ENCODE results near the gene FCER2.

FCER2 gene

DNA sequence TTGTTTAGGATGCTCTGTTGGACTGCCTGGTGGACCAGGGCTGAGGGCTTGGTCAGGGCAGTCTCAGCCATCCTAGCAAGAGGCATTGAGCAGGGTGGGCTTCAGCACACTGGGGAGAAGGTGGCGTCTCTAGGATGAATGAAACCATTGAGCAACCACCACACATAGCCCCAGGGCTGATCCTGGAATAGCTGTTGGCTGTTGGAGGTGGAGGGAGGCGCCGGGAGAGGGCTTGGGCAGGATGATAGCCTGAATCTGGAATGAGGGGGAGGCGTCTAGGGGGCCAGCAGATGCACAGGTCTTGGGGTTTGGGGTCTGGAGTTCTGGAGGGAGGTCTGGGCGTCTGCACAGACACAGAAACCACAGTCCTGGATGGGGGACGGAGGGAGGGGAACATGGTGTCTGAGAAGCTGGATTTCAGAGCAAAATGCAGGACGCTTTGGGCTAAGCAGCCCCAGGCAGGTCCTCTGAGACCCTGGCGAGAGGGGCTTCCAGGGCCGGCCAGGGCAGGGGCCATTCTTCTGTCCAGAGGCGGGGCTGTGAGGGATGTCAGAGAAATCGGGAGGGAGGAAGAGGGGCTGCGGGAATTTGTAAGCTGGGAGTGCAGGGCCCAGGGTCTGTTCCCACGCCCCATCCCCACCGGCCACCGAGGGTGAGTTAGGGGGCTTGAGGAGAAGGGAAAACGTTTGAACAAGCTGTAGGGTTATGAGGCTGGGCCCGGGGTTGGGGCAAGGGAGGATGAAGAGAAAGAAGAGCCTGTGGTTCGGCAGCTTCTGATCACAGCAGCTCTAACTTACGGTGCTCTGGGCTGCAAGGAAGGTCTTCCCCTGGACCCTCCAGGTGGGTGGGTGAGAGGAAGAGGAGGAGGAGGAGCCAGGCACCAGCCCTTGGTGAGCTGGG, 16.1 kb downstream of the FCER2 start:
- no peak for DNase-seq (ENCODE audit: low read depth in 2 of 2)
- TF ChIP-seq, protein P1, sequence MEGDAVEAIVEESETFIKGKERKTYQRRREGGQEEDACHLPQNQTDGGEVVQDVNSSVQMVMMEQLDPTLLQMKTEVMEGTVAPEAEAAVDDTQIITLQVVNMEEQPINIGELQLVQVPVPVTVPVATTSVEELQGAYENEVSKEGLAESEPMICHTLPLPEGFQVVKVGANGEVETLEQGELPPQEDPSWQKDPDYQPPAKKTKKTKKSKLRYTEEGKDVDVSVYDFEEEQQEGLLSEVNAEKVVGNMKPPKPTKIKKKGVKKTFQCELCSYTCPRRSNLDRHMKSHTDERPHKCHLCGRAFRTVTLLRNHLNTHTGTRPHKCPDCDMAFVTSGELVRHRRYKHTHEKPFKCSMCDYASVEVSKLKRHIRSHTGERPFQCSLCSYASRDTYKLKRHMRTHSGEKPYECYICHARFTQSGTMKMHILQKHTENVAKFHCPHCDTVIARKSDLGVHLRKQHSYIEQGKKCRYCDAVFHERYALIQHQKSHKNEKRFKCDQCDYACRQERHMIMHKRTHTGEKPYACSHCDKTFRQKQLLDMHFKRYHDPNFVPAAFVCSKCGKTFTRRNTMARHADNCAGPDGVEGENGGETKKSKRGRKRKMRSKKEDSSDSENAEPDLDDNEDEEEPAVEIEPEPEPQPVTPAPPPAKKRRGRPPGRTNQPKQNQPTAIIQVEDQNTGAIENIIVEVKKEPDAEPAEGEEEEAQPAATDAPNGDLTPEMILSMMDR (IDR thresholded peaks at IDR 0.05; ENCODE audit: low read depth, low read length) = no peak
- H3K4me3 ChIP-seq (replicated peaks in 1 of 2; ENCODE audit: low read depth in 2 of 2, low read length in 2 of 2) = no peak overlapping the region

DNA sequence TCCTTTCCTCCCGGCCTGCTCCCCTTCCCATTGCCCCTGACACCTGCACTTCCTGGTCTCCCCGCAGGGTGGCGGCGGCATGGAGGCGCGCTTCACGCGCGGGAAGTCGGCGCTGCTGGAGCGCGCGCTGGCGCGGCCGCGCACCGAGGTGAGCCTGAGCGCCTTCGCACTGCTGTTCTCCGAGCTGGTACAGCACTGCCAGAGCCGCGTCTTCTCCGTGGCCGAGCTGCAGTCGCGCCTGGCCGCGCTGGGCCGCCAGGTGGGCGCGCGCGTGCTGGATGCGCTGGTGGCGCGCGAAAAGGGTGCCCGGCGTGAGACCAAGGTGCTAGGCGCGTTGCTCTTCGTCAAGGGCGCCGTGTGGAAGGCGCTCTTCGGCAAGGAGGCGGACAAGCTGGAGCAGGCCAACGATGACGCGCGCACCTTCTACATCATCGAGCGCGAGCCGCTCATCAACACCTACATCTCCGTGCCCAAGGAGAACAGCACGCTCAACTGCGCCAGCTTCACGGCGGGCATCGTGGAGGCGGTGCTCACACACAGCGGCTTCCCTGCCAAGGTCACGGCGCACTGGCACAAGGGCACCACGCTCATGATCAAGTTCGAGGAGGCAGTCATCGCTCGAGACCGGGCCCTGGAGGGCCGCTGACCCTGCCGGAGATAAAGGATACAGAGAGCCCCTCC, 19.6 kb downstream of the FCER2 start:
- no peak for DNase-seq (ENCODE audit: low read depth in 2 of 2)
- TF ChIP-seq, protein P1 (IDR thresholded peaks at IDR 0.05; ENCODE audit: low read depth, low read length) = no peak
- H3K4me3 ChIP-seq (replicated peaks in 1 of 2; ENCODE audit: low read depth in 2 of 2, low read length in 2 of 2) = peak overlapping the region; percentile 99 to 100

DNA sequence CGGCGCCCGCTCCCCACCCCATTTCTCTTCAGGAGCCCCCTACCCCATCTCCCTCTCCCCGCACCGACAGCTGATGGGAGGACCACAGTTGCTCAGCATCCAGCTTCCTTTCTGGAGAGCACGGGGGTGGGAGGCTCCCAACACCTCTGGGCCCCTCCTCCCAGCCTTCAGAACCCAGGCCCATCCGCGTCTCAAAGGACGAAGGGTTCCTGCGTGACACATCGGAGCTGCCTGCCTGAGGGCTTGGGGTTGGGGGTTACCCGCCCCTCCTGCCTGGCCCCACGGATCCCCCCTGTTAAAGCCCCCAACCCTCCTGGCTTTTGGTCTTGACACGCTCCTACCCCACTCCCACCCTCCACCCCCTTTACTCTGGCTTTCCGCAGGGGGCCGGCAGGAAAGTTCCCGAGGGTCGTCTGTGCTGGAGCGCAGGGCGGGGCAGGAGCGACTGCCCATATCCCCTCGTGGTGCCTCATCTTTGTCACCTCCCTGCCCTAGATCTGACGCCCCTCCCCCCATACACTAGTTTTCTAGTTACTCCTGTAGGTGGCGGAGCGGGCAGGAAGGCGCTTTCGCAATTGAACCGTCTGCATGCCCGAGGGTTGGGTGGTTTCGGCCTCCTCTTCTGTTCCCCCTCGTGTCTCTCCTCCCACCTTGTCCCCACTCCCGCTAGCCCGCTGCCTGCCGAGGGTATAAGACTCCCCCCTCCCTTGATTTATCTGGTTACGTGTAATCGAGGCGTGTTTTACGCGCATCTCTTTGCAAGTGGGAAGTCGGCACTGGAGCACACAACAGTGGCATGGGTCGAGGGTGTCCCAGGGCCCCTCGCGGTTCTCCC, 20.4 kb downstream of the FCER2 start:
- TF ChIP-seq, protein P1 (IDR thresholded peaks at IDR 0.05; ENCODE audit: low read depth, low read length) = peak; percentile 75
- peak; percentile 81 to 83 for DNase-seq (ENCODE audit: low read depth in 2 of 2)
- peak overlapping the region; percentile 99 to 100 for H3K4me3 ChIP-seq (replicated peaks in 1 of 2; ENCODE audit: low read depth in 2 of 2, low read length in 2 of 2)

DNA sequence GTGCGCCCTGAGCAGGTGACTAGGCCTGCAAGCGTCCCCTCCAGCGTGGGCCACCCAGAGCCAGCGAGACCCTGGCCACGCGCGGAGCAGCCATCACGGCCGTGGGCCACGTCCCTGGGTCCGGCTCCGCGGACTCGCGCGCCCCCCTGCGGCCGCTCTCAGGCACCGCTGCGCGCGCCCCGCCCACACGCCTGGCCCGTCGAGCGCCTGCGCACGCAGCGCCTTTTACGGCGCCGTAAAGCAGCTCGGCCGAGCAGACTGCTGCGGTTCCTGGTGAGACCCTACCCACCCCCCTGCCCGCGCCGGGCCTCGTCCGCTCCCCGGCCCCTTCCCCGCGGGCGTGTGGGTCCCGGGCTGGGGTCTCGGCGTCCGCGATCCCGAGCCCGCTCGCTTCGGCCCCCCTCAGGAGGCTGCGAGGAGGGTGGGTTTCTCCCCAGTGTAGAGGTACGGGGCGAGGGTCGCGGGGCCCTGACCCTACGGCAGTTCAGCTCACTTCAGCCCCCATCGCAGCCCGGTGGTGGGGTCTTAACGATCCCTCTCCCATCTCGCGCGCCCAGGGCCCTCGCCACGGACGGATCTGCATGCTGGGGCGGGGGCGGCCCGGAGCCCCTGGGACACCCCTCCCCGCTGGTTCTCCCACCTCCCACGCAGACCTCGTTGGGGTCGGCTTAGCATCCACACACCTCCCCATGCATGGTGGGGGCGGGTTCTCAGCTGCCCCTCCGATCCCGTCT, 21.2 kb downstream of the FCER2 start, which contains the start of gene TRAPPC5:
TRAPPC5 (plus strand) TSS at position 228 of the 734 bp plus-strand sequence. CDS start 1,421 bp downstream, outside the sequence.
- H3K4me3 ChIP-seq (replicated peaks in 1 of 2; ENCODE audit: low read depth in 2 of 2, low read length in 2 of 2) = peak within 1 kb of the TSS; percentile 99 to 100
- peak; percentile 74 to 85 for DNase-seq (ENCODE audit: low read depth in 2 of 2)
- TF ChIP-seq, protein P1 (IDR thresholded peaks at IDR 0.05; ENCODE audit: low read depth, low read length) = peak; percentile 23

DNA sequence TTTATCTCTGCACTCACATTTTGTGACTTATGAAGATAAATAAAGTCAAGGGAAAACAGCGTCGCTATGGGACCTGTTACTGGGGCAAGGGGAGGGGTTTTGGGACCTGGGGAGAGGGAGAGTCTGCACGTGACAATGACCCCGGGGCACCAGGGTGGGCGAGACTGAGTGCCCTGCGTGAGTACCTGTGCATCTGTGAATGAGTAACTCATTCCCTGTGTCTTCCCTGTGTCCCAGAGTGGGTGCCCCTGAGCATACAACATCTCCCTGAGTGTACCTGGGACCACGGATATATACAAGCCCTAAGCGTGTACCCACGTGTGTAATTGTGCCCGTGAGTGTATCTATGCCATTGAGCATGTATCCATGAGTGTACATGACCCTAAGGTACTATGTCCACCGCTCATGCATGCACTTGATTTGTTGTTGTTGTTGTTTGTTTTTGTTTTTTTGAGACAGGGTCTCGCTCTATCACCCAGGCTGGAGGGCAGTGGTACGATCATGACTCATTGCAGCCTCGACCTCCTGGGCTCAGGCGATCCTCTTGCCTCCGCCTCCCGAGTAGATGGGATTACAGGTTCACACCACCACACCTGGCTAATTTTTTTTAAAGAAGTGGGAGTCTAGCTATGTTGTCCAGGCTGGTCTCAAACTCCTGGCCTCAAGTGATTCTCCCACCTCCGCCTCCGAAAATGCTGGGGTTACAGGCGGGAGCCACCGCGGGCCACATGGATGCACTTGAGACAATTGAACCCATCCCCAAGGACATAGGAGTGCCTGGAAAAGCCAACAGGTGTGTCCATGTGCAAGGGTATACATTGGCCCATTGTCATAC, 21.9 kb downstream of the FCER2 start:
- peak overlapping the region in 1 of 2 donors; percentile 41 for H3K4me3 ChIP-seq (replicated peaks in 1 of 2; ENCODE audit: low read depth in 2 of 2, low read length in 2 of 2)
- TF ChIP-seq, protein P1 (IDR thresholded peaks at IDR 0.05; ENCODE audit: low read depth, low read length) = no peak

More for the DNA sequence above, 21.9 kb downstream of the FCER2 start:
- no peak for DNase-seq (ENCODE audit: low read depth in 2 of 2)

Measured in cardiac fibroblast (primary cell).